ENCODE data around the gene LMNB1.

LMNB1 gene

DNA sequence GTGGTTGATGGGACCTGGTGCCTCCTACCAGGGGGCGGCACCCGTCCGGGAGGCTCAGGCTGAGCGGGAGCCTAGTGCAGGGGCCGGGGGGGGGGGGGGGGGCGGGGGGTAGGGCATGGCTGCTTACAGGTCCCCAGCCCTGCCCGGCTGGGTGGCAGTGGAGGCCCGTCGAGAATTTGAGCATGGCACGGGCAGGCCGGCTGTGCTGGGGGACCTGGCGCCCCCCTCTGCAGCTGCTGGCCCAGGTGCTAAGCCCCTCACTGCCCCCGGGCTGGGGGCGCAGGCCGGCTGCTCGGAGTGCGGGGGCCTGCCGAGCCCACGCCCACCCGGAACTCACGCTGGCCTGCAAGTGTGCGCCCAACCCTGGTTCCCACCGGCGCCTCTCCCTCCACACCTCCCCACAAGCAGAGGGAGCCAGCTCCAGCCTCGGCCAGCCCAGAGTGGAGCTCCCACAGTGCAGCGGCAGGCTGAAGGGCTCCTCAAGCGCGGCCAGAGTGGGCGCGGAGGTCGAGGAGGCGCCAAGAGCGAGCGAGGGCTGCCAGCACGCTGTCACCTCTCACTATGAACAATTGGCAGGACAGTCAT lies 77.7 kb downstream of the LMNB1 start:
- Histone ChIP-seq H3K27me3 (ENCODE audit: insufficient read depth, poor library complexity, severe bottlenecking) (no peaks in the 10 kb centered on the region), H3K27ac (replicated peaks) (no peak overlapping the region), H3K4me3 (replicated peaks; ENCODE audit: insufficient read depth, low read length) (no peak overlapping the region)
- no peak for DNase-seq (ENCODE audit: low read depth in 1 of 2, low spot score in 1 of 2)
- TF ChIP-seq, protein P1, sequence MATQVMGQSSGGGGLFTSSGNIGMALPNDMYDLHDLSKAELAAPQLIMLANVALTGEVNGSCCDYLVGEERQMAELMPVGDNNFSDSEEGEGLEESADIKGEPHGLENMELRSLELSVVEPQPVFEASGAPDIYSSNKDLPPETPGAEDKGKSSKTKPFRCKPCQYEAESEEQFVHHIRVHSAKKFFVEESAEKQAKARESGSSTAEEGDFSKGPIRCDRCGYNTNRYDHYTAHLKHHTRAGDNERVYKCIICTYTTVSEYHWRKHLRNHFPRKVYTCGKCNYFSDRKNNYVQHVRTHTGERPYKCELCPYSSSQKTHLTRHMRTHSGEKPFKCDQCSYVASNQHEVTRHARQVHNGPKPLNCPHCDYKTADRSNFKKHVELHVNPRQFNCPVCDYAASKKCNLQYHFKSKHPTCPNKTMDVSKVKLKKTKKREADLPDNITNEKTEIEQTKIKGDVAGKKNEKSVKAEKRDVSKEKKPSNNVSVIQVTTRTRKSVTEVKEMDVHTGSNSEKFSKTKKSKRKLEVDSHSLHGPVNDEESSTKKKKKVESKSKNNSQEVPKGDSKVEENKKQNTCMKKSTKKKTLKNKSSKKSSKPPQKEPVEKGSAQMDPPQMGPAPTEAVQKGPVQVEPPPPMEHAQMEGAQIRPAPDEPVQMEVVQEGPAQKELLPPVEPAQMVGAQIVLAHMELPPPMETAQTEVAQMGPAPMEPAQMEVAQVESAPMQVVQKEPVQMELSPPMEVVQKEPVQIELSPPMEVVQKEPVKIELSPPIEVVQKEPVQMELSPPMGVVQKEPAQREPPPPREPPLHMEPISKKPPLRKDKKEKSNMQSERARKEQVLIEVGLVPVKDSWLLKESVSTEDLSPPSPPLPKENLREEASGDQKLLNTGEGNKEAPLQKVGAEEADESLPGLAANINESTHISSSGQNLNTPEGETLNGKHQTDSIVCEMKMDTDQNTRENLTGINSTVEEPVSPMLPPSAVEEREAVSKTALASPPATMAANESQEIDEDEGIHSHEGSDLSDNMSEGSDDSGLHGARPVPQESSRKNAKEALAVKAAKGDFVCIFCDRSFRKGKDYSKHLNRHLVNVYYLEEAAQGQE (IDR thresholded peaks at IDR 0.05; ENCODE audit: insufficient replicate concordance, low read depth), result no peak
- TF ChIP-seq, protein P2, sequence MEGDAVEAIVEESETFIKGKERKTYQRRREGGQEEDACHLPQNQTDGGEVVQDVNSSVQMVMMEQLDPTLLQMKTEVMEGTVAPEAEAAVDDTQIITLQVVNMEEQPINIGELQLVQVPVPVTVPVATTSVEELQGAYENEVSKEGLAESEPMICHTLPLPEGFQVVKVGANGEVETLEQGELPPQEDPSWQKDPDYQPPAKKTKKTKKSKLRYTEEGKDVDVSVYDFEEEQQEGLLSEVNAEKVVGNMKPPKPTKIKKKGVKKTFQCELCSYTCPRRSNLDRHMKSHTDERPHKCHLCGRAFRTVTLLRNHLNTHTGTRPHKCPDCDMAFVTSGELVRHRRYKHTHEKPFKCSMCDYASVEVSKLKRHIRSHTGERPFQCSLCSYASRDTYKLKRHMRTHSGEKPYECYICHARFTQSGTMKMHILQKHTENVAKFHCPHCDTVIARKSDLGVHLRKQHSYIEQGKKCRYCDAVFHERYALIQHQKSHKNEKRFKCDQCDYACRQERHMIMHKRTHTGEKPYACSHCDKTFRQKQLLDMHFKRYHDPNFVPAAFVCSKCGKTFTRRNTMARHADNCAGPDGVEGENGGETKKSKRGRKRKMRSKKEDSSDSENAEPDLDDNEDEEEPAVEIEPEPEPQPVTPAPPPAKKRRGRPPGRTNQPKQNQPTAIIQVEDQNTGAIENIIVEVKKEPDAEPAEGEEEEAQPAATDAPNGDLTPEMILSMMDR (IDR thresholded peaks at IDR 0.05; ENCODE audit: insufficient read depth, low read length), result no peak
- no peak for TF ChIP-seq SPI1 (IDR thresholded peaks at IDR 0.05; ENCODE audit: borderline replicate concordance, low read depth)
- TF ChIP-seq POLR2AphosphoS5 (IDR thresholded peaks at IDR 0.05; ENCODE audit: low read depth), result no peak
- TF ChIP-seq GABPA (IDR thresholded peaks at IDR 0.05; ENCODE audit: low read depth), result no peak

DNA sequence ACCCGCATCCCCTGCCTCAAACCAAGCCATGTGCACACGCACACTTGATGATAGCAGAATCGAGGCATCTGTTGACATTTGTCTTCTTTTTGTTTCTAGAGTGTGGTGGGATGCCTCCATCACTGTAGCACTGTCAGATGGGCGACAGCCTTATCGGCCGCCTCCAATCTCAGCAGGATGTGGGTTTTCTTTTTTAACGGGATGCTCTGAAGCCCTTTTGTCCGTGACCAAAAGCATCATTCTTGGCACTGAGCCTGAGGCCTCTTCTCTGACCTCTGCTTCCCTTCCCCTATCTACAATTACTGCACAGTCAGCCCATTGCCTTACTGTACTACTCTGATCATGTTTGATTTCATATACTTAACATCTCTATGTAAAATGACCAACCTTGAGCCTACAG lies 78.3 kb downstream of the LMNB1 start:
- Histone ChIP-seq H3K4me3 (replicated peaks; ENCODE audit: insufficient read depth, low read length) (no peak overlapping the region), H3K27me3 (ENCODE audit: insufficient read depth, poor library complexity, severe bottlenecking) (no peaks in the 10 kb centered on the region), H3K27ac (replicated peaks) (no peak overlapping the region)
- no peak for TF ChIP-seq POLR2AphosphoS5 (IDR thresholded peaks at IDR 0.05; ENCODE audit: low read depth)
- TF ChIP-seq SPI1 (IDR thresholded peaks at IDR 0.05; ENCODE audit: borderline replicate concordance, low read depth), result no peak
- TF ChIP-seq GABPA (IDR thresholded peaks at IDR 0.05; ENCODE audit: low read depth), result no peak
- DNase-seq (ENCODE audit: low read depth in 1 of 2, low spot score in 1 of 2), result no peak

DNA sequence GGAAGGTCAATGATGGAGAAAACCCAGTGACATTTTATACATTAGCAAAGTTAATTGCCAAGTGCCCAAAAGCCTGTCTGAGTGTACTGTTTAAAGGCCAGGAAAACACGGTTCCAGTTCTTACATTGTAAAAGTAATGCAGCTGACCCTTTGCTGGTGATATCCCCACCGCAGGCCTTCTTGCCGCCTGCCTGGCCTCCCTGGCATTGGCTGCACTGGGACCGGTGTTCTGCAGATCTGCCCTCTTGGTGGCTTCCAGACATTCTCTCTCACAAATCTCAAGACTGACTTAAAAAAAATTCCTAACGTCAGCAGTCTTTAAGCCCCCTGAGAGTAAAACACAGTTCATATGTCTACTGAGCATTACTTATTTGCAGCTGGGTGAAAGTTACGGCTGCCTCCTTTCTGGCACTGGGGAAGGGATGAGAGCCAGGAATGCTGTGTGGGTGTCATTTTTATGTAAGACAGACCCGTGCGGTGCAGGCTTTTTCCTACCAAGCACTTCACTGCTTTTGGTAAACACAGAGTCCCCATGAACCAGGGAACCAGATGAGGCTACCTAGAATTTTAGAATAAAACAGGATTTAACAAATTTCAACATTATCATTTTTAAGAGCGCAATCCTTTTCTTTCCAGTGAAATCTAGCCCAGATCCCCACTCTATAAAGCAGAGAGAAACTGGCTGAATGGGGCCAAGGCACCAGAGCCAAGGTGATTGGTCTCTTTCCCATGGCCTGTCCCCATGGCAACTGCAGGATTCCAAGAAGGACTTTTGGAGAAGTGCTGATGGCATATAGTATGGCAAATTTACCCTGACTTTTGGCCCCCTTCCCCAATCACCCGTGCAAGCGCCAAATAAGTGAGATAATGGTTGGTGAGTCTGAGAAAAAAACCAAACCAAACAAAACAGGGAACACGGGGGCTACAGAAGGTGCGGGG lies 80.8 kb downstream of the LMNB1 start:
- TF ChIP-seq, protein P2 (IDR thresholded peaks at IDR 0.05; ENCODE audit: insufficient read depth, low read length), result no peak
- TF ChIP-seq GABPA (IDR thresholded peaks at IDR 0.05; ENCODE audit: low read depth) (no peak), SPI1 (IDR thresholded peaks at IDR 0.05; ENCODE audit: borderline replicate concordance, low read depth) (no peak), POLR2AphosphoS5 (IDR thresholded peaks at IDR 0.05; ENCODE audit: low read depth) (no peak)
- TF ChIP-seq, protein P1 (IDR thresholded peaks at IDR 0.05; ENCODE audit: insufficient replicate concordance, low read depth), result no peak
- no peaks in the 10 kb centered on the region for H3K27me3 ChIP-seq (ENCODE audit: insufficient read depth, poor library complexity, severe bottlenecking)
- DNase-seq (ENCODE audit: low read depth in 1 of 2, low spot score in 1 of 2), result no peak
- no peak overlapping the region for H3K27ac ChIP-seq (replicated peaks)
- H3K4me3 ChIP-seq (replicated peaks; ENCODE audit: insufficient read depth, low read length), result no peak overlapping the region

DNA sequence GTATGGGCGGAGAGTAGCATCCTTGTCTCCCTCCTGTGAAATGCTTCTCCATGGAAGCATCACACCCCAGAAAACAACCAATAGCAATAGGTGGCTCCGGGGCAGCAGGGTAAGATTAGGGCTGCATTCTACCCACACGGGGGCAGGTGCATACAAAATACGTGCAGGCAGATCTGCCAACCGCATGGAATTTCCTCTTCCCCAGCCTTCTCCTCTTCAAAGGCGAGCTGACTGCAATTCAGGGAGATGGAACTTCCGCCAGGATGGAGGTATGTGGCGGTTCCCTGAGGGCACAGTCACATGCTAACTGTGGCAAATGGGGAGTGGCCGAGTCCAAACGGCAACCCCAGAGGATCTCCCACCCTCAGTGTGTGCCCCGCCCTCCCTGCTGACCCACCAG lies 81.5 kb downstream of the LMNB1 start:
- no peak overlapping the region for H3K4me3 ChIP-seq (replicated peaks; ENCODE audit: insufficient read depth, low read length)
- H3K27ac ChIP-seq (replicated peaks), result no peak overlapping the region
- TF ChIP-seq GABPA (IDR thresholded peaks at IDR 0.05; ENCODE audit: low read depth) (no peak), SPI1 (IDR thresholded peaks at IDR 0.05; ENCODE audit: borderline replicate concordance, low read depth) (no peak), POLR2AphosphoS5 (IDR thresholded peaks at IDR 0.05; ENCODE audit: low read depth) (no peak)
- TF ChIP-seq, protein P2 (IDR thresholded peaks at IDR 0.05; ENCODE audit: insufficient read depth, low read length), result no peak
- TF ChIP-seq, protein P1 (IDR thresholded peaks at IDR 0.05; ENCODE audit: insufficient replicate concordance, low read depth), result no peak
- no peak for DNase-seq (ENCODE audit: low read depth in 1 of 2, low spot score in 1 of 2)
- H3K27me3 ChIP-seq (ENCODE audit: insufficient read depth, poor library complexity, severe bottlenecking), result no peaks in the 10 kb centered on the region
